NCI-H1694 treated with DMSO at 0.1 percent for 48 hours (cell line): ENCODE results near the gene SUSD1.
A peak's percentile ranks its signal among the peaks of the same experiment; 100 is the strongest.
"Not testable (repeated sequence)": the region's sequence is repeated elsewhere in the genome, so short reads cannot be mapped to it uniquely, and the experiment has no call there.

Source experiments
- DNase-seq: peaks from one replicate; lab custom pipeline; 2025; lab: John Stamatoyannopoulos, UW

SUSD1 gene

GRCh38 chr9:112094948-112095681 lies 80.0 kb downstream of the SUSD1 start:
- no peak for DNase-seq

DNA sequence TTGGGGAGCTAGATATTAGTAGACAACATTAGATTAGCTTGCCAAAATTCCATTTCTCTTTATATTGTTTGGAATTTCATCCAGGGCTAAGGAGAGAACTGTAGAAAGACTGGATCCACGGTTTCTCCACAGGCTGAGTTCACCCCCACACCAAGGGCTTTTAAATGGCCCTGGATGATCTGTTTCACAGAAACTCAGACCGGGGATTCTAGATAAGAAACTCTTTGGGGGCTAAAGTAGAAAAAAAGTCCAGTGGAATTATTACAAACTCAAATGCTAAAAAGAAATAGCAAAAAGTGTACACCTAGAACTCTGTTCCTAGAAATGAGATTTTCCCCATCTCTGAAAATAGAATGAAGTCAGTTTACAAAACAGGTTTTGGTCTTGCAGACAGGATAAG lies 80.9 kb downstream of the SUSD1 start:
- DNase-seq = no peak

DNA sequence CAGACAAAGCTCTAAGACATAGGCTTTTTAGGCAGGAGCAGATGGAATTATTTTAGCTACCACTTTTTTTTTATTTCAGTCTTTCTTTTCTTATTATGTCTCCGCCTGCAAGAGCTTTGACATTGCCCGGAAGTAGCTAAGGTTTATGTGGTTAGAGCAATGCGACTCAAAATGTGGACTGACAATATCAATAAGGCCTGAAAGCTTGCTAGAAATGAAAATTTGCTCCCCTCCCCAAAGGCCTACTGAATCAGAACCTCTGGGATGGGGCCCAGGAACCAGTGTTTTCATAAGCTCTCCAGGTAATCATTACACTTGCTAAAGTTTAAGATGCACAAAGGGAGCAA lies 81.3 kb downstream of the SUSD1 start:
- no peak for DNase-seq

DNA sequence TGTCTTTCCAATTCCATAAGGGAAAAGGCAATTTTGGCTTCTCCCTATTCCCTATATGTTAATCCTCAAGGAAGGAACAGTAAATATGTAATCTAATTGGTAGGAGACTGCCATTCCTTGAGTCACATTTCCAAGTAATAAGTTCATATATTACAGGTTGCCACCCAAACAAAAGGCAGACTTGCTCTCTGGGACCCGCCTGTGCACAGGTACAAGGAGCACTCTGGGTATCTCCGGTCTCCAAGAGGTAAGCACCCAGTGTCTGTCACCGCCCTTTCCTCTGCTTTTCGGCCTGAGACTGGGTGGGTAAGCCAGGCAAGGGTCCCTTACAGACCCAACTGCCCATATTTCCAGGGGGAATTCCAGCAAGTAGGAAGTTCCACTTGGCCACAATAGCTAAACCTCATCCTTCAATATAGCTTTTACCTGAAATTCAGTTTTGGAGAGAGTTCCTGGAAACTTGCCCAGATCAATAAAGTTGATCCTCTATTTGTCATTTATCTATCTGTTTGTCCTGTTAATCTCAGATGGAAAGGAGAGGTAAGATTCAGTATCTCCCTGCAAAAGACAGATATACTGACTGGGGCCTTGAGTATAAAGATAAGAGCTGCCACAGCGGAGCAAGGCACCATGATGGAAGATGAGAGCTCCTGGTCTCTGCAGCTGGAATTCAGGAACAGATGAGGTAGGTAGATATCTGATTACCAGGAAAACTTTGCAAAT lies 81.8 kb downstream of the SUSD1 start:
- DNase-seq = no peak

DNA sequence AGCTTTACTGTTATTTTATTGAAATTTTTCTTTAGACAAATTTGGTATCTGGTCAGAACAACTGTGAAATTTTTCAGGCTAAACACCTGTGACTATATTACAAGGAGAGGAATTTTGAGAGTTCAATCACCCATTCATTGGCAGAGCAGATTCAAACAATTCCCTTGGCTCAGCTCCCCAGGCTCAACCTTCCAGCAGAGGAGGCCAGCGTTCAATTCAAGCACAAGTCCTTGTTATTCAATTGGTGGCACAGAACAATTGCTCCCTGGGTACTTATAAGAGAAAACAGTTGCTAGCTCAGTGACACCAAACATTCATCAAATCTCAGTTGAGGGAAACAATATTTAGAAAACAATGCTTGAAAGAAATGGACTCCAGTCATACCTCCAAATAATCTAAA lies 83.3 kb downstream of the SUSD1 start:
- no peak for DNase-seq

GRCh38 chr9:112087506-112087905 lies 87.6 kb downstream of the SUSD1 start:
- DNase-seq = no peak

- DNase-seq = peak; percentile 30
These were observed 88.5 kb downstream of the SUSD1 start for GRCh38 chr9:112086627-112087026.

DNA sequence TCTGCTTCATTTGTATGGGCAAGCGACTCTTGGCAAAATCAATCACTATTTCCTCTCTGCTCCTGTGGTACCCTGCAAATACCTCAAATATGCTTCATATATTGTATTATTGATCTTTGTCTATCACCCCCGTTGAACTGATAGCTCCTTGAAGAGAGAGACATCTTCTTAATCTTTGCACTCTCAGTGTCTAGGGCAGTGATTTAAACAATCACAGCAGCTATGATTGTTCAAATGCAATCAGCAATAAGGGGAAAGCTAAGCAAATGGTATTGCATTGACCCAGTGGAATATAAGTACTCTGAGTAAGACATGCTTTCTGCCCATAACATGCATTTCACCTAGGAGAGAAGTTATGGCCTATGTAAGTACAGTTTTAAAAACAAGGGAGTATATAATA lies 90.2 kb downstream of the SUSD1 start:
- DNase-seq = no peak

DNA sequence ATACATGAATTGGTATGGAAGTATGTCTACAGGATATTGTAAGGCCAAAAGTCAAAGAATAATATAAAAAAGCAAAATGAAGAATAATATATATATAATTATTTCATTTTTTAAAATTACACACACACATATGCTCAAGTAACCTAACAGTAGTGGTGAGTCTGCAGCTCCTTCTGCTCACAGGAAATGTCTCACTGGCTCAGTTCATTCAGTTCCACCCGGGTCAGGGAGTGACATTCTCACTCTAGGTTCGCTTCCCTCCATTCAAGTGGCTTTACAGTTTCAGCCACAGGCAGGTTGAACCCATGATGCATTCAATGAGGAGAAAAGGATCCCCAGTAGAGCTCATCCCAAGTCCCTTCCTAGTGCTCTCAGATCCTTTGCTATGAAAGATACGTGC lies 90.8 kb downstream of the SUSD1 start:
- no peak for DNase-seq

DNA sequence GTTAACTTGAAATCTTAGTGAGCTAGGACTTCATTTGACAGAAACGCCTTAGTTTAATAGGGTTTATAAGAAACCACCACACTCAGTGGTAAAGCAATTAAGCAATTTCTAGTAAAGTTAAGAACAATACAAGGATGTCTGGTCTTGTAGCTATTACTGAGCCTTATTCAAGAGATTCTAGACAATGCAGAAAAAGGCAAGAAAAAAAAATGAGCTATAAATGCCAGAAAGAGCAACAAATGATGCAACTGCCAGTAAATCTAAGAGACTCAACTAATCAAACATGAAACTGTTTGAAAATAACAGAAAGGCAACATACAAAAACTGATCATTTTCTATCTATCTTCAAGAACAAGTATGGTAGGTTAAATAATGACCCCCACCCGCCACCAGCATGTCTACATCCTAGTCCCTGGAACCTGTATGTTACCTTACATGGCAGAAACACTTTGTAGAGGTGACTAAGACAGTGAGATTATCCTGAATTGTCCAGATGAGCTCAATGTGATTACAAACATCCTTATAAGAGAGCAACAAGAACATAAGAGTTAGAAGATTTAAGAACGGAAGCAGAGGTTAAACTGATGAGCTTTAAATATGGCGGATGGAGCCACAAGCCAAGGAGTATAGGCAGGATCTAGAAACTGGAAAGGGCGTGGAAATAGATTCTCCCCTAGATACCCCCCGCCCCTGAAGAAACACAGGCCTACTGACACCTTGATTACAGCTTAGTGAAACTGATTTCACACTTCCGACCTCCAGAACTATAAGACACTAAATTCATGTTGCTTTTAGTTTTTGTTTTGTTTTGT lies 93.0 kb downstream of the SUSD1 start:
- no peak for DNase-seq

- no peak for DNase-seq
These were observed 94.1 kb downstream of the SUSD1 start for GRCh38 chr9:112080831-112081542.

DNA sequence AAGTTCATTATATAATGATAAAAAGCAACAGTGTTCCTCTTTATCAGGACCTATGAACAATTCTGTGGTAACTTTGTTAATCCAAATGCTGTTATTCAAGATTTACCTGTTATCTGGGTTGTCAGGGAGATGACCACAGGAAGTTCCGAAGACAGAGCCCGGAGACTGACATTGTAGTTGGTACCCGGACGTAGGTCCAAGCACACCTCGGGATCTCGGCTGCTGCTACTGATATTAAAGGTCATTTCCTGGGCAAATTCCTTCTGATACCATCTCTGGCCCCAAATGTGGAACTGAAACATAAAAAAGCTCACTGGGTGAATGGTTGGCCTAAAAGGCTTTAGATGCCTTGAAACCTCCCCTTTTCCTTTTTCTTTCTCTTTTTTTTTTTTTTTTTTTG lies 96.7 kb downstream of the SUSD1 start:
- DNase-seq = no peak

DNA sequence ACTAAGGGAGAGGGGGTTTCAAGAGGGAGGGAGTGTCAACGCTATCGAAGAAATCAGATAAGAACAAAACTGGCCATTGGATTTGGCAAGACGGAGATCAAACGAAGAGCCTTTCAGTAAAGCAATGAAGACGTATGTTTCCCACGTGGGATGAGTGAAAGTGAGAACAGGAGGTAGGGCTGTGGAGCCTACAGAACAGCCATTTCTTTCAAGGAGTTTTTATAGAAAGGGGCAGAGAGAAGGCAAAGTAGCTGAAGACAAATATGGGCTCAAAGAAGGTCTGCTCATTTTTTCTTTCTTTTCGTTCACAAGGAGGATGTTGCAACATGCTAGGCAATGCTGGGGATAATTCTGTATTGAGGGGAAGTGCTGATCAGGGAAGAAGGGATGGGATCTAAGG lies 98.3 kb downstream of the SUSD1 start:
- no peak for DNase-seq

DNA sequence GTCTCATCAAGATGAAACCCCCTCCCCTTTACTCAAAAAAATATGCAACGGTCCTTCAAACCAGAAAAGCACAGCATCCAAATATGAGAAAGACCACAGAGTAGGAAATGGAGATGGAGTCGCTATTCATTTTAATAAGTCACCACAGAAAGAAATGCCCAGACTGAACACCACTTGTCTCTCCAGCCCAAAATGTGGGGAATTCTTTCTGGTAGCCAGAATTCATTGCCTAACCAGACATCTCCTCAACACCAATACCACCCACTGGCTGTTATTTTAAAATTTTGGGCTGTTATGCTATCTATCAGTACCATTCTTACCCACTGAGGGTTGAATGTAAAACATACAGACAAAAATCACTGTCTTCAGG lies 100.1 kb downstream of the SUSD1 start:
- DNase-seq = no peak

GRCh38 chr9:112074250-112075008 lies 100.7 kb downstream of the SUSD1 start:
- DNase-seq = peak; percentile 7

DNA sequence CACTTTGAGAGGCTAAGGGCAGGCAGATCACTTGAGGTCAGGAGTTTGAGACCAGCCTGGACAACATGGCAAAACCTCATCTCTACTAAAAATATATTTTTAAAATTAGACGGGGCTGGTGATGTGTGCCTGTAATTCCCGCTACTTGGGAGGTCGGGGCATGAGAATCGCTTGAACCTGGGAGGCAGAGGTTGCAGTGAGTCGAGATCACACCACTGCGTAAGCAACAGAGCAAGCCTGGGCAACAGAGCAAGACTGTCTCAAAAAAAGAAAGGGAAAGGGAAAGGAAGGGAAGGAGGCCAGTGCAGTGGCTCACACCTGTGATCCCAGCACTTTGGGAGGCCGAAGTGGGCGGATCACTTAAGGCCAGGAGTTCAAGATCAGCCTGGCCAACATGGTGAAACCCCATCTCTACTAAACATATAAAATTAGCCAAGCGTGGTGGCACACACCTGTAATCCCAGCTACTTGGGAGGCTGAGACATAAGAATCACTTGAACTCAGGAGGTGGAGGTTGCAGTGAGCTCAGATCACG lies 101.4 kb downstream of the SUSD1 start:
- DNase-seq = not testable (repeated sequence)

DNA sequence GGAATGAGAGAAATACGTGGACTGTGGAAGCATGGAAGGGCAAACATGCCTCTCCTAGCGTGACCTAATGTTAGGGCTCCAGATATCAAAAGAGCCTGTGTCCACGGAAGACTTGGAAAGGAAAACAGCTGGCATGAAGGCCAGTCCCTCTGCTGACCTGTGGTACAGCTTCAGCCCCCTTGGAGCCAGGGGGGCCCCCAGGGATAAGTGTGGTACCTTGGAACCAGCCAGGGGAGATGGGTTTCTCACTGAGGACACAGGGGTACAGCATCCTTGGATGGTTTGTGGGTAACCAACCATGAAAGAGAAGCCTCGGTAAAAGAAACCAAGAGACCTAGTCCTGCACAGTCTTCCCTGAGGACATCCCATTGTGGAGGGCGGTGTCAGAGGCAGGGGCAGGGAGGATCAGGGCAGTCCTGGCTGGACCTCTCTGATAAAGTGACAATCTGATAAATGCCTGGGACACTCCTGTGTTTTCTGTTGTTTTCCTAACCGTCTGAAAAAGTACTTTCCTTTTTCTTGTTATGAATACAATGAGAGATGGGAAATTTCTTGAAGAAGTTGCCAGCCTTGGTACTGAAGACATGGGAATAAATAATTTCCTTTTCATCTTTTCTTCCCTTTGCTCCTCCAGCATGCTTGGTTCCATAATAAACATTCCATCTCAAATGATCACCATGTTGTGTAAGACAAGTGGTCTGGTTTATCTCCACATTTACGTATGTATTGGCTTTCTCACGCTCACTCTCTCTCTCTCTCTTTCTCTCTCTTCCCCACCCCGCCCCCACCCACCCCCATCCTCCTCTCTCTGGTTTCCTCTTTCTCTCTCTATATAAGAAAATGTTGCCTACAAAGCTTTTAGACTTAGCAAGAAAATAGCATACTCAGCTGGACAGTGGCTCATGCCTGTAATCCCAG lies 102.1 kb downstream of the SUSD1 start:
- DNase-seq = no peak

DNA sequence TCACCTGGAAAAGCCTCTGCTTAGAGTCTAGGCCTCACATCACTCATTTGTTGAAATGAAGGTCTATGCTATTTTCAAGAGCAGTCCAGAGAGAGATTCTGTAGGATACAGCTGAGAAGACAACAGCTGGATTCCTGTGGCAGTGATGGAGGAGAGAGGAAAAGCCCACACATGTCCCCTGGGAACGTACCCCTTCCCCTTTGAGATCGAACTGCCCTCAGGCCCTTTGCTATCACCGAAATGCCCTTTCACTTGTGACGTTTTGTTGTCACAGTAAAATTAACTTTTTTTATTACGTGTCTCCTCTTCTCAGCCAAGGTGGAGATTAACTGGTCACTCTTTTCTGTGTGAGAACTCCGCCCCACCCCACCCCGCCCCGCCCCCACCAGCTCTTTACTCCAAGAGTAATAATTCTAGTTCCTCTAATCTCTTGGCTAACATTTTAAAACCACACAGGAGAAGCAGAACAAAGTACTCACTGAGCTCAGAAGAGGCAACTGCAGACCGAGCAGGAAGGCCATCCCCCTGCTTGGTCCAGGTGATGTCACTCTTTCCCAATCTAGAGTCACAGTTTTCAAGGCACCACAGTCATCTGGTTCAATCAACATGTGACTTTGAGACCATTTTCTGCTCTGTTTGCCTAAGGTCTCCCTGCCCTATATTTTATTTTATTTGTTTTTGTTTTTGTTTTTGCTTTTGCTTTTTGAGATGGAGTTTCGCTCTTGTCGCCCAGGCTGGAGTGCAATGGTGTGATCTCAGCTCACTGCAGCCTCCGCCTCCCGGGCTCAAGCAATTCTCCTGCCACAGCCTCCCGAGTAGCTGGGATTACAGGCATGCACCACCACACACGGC lies 105.6 kb downstream of the SUSD1 start:
- DNase-seq = no peak
